Forelimb muscle (tissue), 1 donor: ENCODE data around the gene ADAMTS14. TPM values are rescaled to one million over a fixed set of nuclear protein-coding genes. Genes with fewer than 3 reads are reported as not detected.
"Not testable (repeated sequence)": the region's sequence is repeated elsewhere in the genome, so short reads cannot be mapped to it uniquely, and the experiment has no call there.

Experiments used
- DNase-seq: peaks from one replicate; pipeline ENCODE4 v3.0.0-alpha.2; 2013; ENCODE audit warnings: low read depth
- polyA plus RNA-seq: library from polyadenylated mRNA; unstranded; fragments of 120-200 nt; gene quantifications from one replicate; pipeline ENCODE4 v1.2.1, GENCODE V29; 2013; ENCODE audit not compliant: insufficient read length

Gene ADAMTS14, protein sequence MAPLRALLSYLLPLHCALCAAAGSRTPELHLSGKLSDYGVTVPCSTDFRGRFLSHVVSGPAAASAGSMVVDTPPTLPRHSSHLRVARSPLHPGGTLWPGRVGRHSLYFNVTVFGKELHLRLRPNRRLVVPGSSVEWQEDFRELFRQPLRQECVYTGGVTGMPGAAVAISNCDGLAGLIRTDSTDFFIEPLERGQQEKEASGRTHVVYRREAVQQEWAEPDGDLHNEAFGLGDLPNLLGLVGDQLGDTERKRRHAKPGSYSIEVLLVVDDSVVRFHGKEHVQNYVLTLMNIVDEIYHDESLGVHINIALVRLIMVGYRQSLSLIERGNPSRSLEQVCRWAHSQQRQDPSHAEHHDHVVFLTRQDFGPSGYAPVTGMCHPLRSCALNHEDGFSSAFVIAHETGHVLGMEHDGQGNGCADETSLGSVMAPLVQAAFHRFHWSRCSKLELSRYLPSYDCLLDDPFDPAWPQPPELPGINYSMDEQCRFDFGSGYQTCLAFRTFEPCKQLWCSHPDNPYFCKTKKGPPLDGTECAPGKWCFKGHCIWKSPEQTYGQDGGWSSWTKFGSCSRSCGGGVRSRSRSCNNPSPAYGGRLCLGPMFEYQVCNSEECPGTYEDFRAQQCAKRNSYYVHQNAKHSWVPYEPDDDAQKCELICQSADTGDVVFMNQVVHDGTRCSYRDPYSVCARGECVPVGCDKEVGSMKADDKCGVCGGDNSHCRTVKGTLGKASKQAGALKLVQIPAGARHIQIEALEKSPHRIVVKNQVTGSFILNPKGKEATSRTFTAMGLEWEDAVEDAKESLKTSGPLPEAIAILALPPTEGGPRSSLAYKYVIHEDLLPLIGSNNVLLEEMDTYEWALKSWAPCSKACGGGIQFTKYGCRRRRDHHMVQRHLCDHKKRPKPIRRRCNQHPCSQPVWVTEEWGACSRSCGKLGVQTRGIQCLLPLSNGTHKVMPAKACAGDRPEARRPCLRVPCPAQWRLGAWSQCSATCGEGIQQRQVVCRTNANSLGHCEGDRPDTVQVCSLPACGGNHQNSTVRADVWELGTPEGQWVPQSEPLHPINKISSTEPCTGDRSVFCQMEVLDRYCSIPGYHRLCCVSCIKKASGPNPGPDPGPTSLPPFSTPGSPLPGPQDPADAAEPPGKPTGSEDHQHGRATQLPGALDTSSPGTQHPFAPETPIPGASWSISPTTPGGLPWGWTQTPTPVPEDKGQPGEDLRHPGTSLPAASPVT
- polyA plus RNA-seq = 17.9 TPM

- no peak for DNase-seq
Measured at GRCh38 chr10:70672165-70673042, at the start of gene ADAMTS14. TSS of gene ADAMTS14 (plus strand) at chr10:70672506. CDS start at chr10:70672803, 297 bp downstream.

DNA sequence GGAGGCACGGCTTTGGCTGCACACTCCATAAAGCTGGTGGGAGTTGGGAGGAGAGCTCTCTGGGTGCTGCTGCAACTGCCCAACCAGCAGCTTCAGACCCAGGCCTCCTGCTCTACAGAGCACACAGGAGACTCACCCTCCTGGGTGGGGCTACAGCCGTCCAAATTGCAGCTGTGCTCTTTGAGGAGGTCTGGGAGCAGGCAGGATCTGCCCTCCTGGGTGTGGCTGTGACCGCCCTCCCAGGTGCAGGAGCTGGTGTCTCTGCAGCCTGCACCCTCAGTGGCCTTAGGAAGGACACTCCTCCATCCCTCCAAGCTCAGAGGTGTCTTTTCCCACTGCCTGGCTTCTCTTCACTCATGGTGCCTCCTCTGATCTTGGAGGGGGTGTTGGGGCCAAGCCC lies 49.8 kb upstream of the ADAMTS14 start:
- DNase-seq = no peak

GRCh38 chr10:70622981-70623844 lies 49.1 kb upstream of the ADAMTS14 start:
- no peak for DNase-seq

- no peak for DNase-seq
Measured at GRCh38 chr10:70626056-70626455, 46.2 kb upstream of the ADAMTS14 start.

DNA sequence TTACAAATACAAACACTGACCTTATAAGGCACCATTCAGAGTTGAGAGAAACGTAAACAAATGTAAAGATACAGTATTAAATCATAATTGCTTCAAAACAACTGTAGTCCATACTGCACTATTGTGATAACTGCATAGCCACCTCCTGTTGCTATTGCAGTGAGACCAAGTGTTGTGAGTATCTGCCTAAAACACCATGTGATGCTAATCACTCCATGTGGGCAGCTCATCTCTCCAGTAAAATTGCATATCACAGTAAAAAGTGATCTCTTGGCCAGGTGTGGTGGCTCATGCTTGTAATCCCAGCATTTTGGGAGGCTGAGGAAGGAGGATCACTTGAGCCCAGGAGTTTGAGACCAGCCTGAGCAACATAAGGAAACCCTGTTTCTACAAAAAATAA lies 43.0 kb upstream of the ADAMTS14 start:
- no peak for DNase-seq

DNA sequence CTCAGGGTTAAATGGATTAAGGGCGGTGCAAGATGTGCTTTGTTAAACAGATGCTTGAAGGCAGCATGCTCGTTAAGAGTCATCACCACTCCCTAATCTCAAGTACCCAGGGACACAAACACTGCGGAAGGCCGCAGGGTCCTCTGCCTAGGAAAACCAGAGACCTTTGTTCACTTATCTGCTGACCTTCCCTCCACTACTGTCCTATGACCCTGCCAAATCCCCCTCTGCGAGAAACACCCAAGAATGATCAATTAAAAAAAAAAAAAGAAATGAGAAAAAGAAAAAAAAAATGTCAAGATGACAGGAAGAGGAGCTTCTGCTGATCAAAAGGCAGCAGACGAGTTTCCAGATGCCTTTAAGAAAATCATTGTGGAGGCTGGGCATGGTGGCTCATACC lies 40.6 kb upstream of the ADAMTS14 start:
- DNase-seq = not testable (repeated sequence)

DNA sequence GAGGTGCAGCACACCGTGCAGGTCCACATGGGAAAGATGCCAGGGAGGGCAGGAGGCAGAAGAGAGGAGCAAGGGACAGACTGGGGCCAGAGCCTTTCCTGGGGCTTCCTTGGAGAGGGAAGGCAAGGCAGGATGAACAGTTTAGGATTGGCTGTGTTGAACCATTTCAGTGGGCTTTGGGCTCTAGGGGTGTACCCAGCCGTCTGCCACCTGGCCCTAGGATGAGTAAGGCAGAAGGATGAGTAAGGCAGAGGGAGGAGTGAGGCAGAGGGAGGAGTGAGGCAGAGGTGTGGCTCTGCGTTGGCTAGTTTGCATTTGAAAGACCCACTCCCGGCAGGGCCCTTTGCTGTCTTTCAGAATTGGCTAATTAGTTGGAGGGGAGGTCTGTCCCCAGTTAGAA lies 38.3 kb upstream of the ADAMTS14 start:
- DNase-seq = no peak

GRCh38 chr10:70634515-70634914 lies 37.8 kb upstream of the ADAMTS14 start:
- not testable (repeated sequence) for DNase-seq

GRCh38 chr10:70639640-70640383 lies 32.5 kb upstream of the ADAMTS14 start:
- not testable (repeated sequence) for DNase-seq

DNA sequence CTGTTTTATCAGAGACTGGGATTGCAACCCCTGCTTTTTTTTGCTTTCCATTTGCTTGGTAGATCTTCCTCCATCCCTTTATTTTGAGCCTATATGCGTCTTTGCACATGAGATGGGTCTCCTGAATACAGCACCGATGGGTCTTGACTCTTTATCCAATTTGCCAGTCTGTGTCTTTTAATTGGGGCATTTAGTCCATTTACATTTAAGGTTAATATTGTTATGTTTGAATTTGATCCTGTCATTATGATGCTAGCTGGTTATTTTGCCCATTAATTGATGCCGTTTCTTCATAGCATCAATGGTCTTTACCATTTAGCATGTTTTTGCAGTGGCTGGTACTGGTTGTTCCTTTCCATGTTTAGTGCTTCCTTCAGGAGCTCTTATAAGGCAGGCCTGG lies 29.0 kb upstream of the ADAMTS14 start:
- DNase-seq = not testable (repeated sequence)

- not testable (repeated sequence) for DNase-seq
Measured at GRCh38 chr10:70644959-70645358, 27.3 kb upstream of the ADAMTS14 start.

DNA sequence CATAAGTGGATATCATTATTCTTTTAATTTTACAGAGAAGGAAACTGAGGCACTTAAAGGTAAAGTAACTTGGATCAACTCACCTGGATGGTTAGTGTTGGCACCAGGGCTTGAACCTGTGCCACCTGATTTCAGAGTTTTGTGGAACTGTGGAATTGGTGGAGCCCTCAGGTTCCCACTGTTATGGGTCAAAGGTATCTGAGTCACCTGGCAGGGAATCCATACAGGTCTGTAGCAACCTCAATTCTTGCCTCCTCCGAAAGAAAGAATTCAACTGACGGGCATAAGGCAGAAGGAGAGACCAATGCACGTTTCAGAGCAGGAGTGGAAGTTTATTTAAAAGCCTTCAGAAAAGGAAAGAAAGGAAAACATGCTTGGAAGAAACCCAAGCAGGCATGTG lies 25.2 kb upstream of the ADAMTS14 start:
- no peak for DNase-seq

GRCh38 chr10:70648427-70648826 lies 23.9 kb upstream of the ADAMTS14 start:
- no peak for DNase-seq

- no peak for DNase-seq
Measured at GRCh38 chr10:70649526-70649925, 22.8 kb upstream of the ADAMTS14 start.

- no peak for DNase-seq
Measured at GRCh38 chr10:70650104-70650503, 22.2 kb upstream of the ADAMTS14 start.

- no peak for DNase-seq
Measured at GRCh38 chr10:70650718-70651117, 21.6 kb upstream of the ADAMTS14 start.

GRCh38 chr10:70651661-70652060 lies 20.6 kb upstream of the ADAMTS14 start:
- no peak for DNase-seq

DNA sequence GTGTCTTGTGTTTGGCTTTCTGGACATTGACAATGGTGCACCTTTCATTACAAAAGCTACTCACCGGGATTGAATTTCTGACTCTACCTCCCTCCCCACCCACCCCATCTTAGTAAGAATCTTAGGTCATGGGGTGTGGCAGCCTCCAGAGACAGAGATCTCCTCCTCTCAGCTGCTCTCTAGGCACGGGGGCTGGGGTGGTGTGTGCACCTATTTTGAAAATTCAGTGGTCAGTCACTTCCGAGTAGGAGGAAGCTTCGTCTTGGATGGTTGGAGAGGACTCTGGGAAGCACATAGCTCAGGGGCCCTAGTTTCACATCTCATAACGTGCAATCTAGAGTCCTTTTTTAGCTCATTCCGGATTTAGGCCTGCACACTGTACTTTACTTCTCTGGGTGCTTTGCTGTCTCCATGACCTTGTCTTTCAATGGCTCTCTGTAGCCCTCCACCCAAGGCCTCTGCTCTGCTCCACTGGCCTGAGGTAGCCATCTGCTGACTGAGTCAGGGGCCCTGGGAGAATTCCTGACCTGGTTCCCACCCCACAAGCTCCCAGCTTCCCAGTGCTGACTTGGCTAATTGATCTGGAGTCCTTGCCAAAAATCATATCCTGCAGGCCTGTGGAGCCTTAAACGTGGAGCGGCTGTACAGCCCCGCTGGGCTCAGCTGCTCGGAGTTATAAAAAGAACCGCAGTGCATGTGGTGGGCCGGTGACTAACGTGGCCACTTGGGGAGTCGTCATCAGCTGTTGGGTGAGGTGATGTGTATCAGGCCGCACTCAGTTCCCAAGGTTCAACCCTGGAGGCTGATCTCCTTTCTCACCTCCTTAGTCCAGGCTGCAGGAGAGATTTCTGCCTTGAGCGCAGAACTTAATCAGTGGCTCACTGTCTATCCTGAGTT lies 19.3 kb upstream of the ADAMTS14 start:
- peak; percentile 94 for DNase-seq
